Right cardiac atrium (tissue), 5 donors: ENCODE results near the gene CLK3. TPM values are rescaled to one million over a fixed set of nuclear protein-coding genes. Genes with fewer than 3 reads are reported as not detected.
"Not testable (repeated sequence)": the region's sequence is repeated elsewhere in the genome, so short reads cannot be mapped to it uniquely, and the experiment has no call there.

ENCODE experiments used
- ATAC-seq, 2 donors: fragments of 200-7000 bp; cut with Tn5 transposase; one replicate each; pipeline versions ENCODE4 v1.8.0 to v1.9.1; 2020; ENCODE audit warnings: moderate library complexity in 2 of 2, mild to moderate bottlenecking in 1 of 2
- DNase-seq, 3 donors: peaks; one replicate each; pipeline ENCODE4 v3.0.0-alpha.2; 2020
- H3K27ac ChIP-seq: one replicate; pipeline ENCODE4 v1.5.1; 2013; ENCODE audit warnings: mild to moderate bottlenecking, low read length, control low read depth, moderate library complexity
- H3K27me3 ChIP-seq: one replicate; pipeline ENCODE4 v1.6.1; 2013; ENCODE audit not compliant: control insufficient read depth, insufficient read depth
- H3K4me1 ChIP-seq: one replicate; pipeline ENCODE4 v1.6.1; 2013; ENCODE audit warnings: low read length; ENCODE audit not compliant: control insufficient read depth, insufficient read depth
- H3K4me3 ChIP-seq: one replicate; pipeline ENCODE4 v1.5.1; 2013; ENCODE audit warnings: low read length, control low read depth
- H3K9me3 ChIP-seq: one replicate; pipeline ENCODE4 v1.6.1; 2013; ENCODE audit warnings: low read length; ENCODE audit not compliant: control insufficient read depth
- WGBS: extraction: QIAGEN DNeasy Blood & Tissue Kit; methylation state at CpG from one replicate; pipeline ENCODE4 v1.1.7; 2013; 5-methylcytosine and 5-hydroxymethylcytosine counted together
- intact Hi-C, 4 donors: fragments of 100-400 bp; cut with DNase I; formaldehyde crosslinking; loops; one replicate each; pipeline versions ENCODE4 v1.11.0 to v1.14.0; 2022 to 2023
- polyA plus RNA-seq: library from polyadenylated mRNA; stranded (reverse); fragments of 200-250 nt; gene quantifications from one replicate; pipeline ENCODE4 v1.2.3, GENCODE V29; 2013
- total RNA-seq, 4 donors: library from RNA; stranded (reverse); fragmentation: NEBNext Ultra II Directional; extraction: Animal tissue kit (Norgen Biotek cat#: 25700); gene quantifications; one replicate each; pipeline ENCODE4 v1.2.1, GENCODE V29; 2021
- donor health status: healthy with polysubstance abuse.
- donor health status: DM: no; HTN: yes; CAD: no.
- donor health status: DM: no; HTN: no; CAD: no.
- donor health status: DM: no; HTN: yes; CAD: no; lungs with severe emphysema.
- donor health status: DM: yes; HTN: yes; CAD: no.

Gene CLK3
- total and polyA plus RNA-seq, 5 donors = 40.0 to 65.1 (median 51.4) TPM

- H3K4me3 ChIP-seq = no peak overlapping the region
- DNase-seq = no peak
- intact Hi-C loops = no loop called here
- H3K27me3 ChIP-seq = no peaks in the 10 kb centered on the region
- H3K27ac ChIP-seq = no peak overlapping the region
- peaks cover 12% of the 10 kb centered on the region for H3K4me1 ChIP-seq
- no peak for ATAC-seq
- 30% methylated on average over 3 of the region's 3 CpGs for WGBS
- no peaks in the 10 kb centered on the region for H3K9me3 ChIP-seq
These were observed 30.4 kb upstream of the CLK3 start for GRCh38 chr15:74585191-74585590.

- intact Hi-C loops = no loop called here
- Histone ChIP-seq H3K9me3 (no peaks in the 10 kb centered on the region), H3K4me1 (peaks cover 12% of the 10 kb centered on the region), H3K27me3 (no peaks in the 10 kb centered on the region), H3K27ac (no peak overlapping the region), H3K4me3 (no peak overlapping the region)
- 86% methylated on average over 9 of the region's 9 CpGs for WGBS
- ATAC-seq (no peak), DNase-seq (no peak)
These were observed 29.8 kb upstream of the CLK3 start for GRCh38 chr15:74585857-74586256.

GRCh38 chr15:74589826-74590225 lies 25.8 kb upstream of the CLK3 start:
- Histone ChIP-seq H3K9me3 (no peaks in the 10 kb centered on the region), H3K4me1 (peaks cover 12% of the 10 kb centered on the region), H3K27me3 (no peaks in the 10 kb centered on the region), H3K27ac (no peak overlapping the region), H3K4me3 (no peak overlapping the region)
- intact Hi-C loops = no loop called here
- 86% methylated on average over 6 of the region's 6 CpGs for WGBS
- peak in 1 of 3 donors; percentile 21 for DNase-seq
- no peak for ATAC-seq

GRCh38 chr15:74592222-74592621 lies 23.4 kb upstream of the CLK3 start:
- peaks cover 10% of the 10 kb centered on the region for H3K4me1 ChIP-seq
- no peak for ATAC-seq
- intact Hi-C loops = no loop called here
- 83% methylated on average over 3 of the region's 3 CpGs for WGBS
- no peaks in the 10 kb centered on the region for H3K27me3 ChIP-seq
- no peaks in the 10 kb centered on the region for H3K9me3 ChIP-seq
- H3K4me3 ChIP-seq = no peak overlapping the region
- no peak overlapping the region for H3K27ac ChIP-seq
- no peak for DNase-seq

- ATAC-seq (no peak), DNase-seq (peak in 1 of 3 donors; percentile 30)
- H3K4me3 ChIP-seq = no peak overlapping the region
- WGBS = 83% methylated on average over 7 of the region's 7 CpGs
- no peaks in the 10 kb centered on the region for H3K9me3 ChIP-seq
- no peaks in the 10 kb centered on the region for H3K27me3 ChIP-seq
- peaks cover 10% of the 10 kb centered on the region for H3K4me1 ChIP-seq
- no peak overlapping the region for H3K27ac ChIP-seq
- intact Hi-C loops = no loop called here
These were observed 22.5 kb upstream of the CLK3 start for GRCh38 chr15:74593122-74593521.

- intact Hi-C loops = no loop called here
- ATAC-seq = no peak
- Histone ChIP-seq H3K4me1 (peaks cover 3% of the 10 kb centered on the region), H3K27me3 (no peaks in the 10 kb centered on the region), H3K4me3 (no peak overlapping the region), H3K9me3 (no peaks in the 10 kb centered on the region), H3K27ac (no peak overlapping the region)
- WGBS = 97% methylated on average over 4 of the region's 4 CpGs
- no peak for DNase-seq
These were observed 21.2 kb upstream of the CLK3 start for GRCh38 chr15:74594455-74594854.

- Histone ChIP-seq H3K4me1 (peaks cover 2% of the 10 kb centered on the region), H3K4me3 (no peak overlapping the region), H3K27me3 (no peaks in the 10 kb centered on the region), H3K27ac (no peak overlapping the region), H3K9me3 (no peaks in the 10 kb centered on the region)
- ATAC-seq (no peak), DNase-seq (peak in 1 of 3 donors; percentile 14)
- intact Hi-C loops = no loop called here
- 96% methylated on average over 5 of the region's 5 CpGs for WGBS
These were observed 20.4 kb upstream of the CLK3 start for GRCh38 chr15:74595271-74595670.

- H3K9me3 ChIP-seq, H3K27ac ChIP-seq, intact Hi-C loops, H3K4me3 ChIP-seq, H3K4me1 ChIP-seq, ATAC-seq, H3K27me3 ChIP-seq: not testable (repeated sequence)
- WGBS = 78% methylated on average over 10 of the region's 11 CpGs
- DNase-seq = peak in 1 of 3 donors; percentile 24
These were observed 18.9 kb upstream of the CLK3 start for GRCh38 chr15:74596736-74597135.

- H3K4me3 ChIP-seq, intact Hi-C loops, H3K27me3 ChIP-seq, H3K9me3 ChIP-seq, H3K27ac ChIP-seq, H3K4me1 ChIP-seq: not testable (repeated sequence)
- ATAC-seq = peak in 1 of 2 donors; percentile 1
- DNase-seq = peak in 1 of 3 donors; percentile 19
- 87% methylated on average over 16 of the region's 16 CpGs for WGBS
These were observed 18.4 kb upstream of the CLK3 start for GRCh38 chr15:74597146-74597705.

- Histone ChIP-seq H3K9me3 (no peaks in the 10 kb centered on the region), H3K4me1 (peaks cover 2% of the 10 kb centered on the region), H3K27me3 (no peaks in the 10 kb centered on the region), H3K4me3 (peak overlapping the region; percentile 62), H3K27ac (peak overlapping the region; percentile 99)
- intact Hi-C loops = no loop called here
- ATAC-seq = peak; percentile 97 to 98
- WGBS = under 1% methylated on average over 26 of the region's 26 CpGs
- peak; percentile 94 to 98 (median 98) for DNase-seq
These were observed 17.4 kb upstream of the CLK3 start for GRCh38 chr15:74598126-74598842.

- peak in 1 of 3 donors; percentile 38 for DNase-seq
- H3K4me1 ChIP-seq = peaks cover 2% of the 10 kb centered on the region
- intact Hi-C loops = no loop called here
- 64% methylated on average over 15 of the region's 15 CpGs for WGBS
- H3K27ac ChIP-seq = peak overlapping the region; percentile 99
- H3K4me3 ChIP-seq = peak overlapping the region; percentile 62
- no peaks in the 10 kb centered on the region for H3K27me3 ChIP-seq
- no peak for ATAC-seq
- H3K9me3 ChIP-seq = no peaks in the 10 kb centered on the region
These were observed 16.5 kb upstream of the CLK3 start for GRCh38 chr15:74599156-74599555.
